HG03175 (cell line): ENCODE results near the gene IFITM2.
"Not testable (repeated sequence)": the region's sequence is repeated elsewhere in the genome, so short reads cannot be mapped to it uniquely, and the experiment has no call there.

Source experiments
- ATAC-seq: cut with Tn5 transposase; IDR thresholded peaks from one replicate; pipeline ENCODE4 v1.9.1; 2021; ENCODE audit warnings: mild to moderate bottlenecking, moderate library complexity; ENCODE audit not compliant: unreplicated experiment

IFITM2 gene

DNA sequence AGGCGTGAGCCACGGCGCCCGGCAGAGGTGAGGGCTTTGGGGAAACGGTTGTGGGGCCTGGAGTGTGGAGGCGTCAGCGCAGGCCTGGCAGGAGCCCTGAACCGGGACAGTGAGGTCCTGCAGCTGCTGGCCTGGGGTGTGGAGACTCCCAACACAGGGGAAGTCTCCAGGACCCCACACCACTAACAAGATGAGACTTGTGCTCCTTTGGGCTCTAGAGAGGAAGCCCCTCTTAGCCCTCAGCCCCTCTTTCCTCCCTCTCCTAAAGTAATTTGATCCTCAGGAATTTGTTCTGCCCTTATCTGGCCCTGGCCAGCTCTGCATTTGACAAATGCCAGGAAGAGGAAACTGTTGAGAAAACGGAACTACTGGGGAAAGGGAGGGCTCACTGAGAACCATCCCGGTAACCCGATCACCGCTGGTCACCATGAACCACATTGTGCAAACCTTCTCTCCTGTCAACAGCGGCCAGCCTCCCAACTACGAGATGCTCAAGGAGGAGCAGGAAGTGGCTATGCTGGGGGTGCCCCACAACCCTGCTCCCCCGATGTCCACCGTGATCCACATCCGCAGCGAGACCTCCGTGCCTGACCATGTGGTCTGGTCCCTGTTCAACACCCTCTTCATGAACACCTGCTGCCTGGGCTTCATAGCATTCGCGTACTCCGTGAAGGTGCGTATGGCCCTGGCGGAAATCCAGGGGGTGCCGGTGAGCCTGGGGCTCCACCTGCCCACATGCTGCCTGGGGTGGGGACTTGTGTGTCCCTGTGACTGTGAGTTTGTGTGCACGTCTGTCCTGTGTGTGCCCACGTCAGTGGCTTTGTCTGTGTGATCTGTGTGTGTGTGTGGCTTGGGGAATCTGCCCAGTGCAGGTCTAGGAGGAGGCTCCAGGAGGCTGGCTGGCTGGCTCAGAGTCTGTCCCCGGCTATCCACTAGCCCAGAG lies at the start of gene IFITM2:
TSS of gene IFITM2 (plus strand) at position 51 of the 943 bp plus-strand sequence. CDS start at position 428, 377 bp downstream.
- ATAC-seq: not testable (repeated sequence)

GRCh38 chr11:259413-259812 lies 48.2 kb upstream of the IFITM2 start:
- no peak for ATAC-seq

DNA sequence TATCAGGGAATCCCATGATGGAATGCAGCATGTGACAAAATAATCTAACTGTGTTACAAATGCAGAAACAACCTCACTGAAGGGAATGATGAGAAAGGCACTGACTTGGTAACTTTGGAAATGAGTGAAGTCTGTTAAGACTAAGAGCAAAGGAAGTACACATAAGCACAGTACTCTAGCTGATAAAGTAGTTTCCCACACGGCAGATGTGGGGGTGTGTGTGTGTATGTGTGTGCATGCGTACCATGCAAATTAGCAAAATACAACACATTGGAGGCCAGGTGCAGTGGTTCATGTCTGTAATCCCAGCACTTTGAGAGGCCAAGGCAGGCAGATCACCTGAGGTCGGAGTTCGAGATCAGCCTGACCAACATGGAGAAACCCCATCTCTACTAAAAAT lies 46.0 kb upstream of the IFITM2 start:
- ATAC-seq: no peak

DNA sequence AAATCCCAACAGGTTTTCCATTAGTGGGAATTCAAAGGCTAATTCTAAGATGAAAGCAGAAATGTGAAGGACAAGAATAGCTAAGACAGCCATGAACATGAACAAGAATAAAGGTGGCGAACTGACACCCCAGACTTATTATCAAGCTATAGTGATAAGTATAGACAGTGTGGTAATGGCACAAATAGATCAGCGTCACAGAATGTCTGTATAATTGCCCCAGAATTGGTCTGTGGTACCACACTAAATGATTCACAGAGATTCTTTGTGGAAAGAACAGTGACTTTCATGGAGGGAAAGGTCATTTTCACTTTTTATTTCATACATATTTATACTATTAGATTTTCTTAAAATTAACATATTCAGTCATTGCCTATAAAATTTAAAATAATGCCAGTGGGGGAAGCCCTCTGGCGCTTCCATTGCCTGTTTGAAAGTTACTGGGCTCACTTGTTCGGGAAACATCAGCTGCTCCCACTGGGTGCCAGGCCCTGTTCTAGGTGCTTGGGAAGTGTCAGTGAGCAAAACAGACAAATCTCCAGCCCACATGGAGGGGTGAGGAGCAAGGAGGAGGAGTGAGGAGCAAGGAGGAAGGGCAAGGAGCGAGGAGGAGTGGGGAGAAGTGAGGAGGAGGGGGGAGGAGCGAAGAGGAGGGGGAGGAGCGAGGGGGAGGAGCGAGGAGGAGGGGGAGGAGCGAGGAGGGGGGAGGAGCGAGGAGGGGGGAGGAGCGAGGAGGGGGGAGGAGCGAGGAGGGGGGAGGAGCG lies 40.8 kb upstream of the IFITM2 start:
- no peak for ATAC-seq

- ATAC-seq: no peak
These were observed 40.1 kb upstream of the IFITM2 start for GRCh38 chr11:267491-267994.

- peak; percentile 54 for ATAC-seq
These were observed 38.9 kb upstream of the IFITM2 start for GRCh38 chr11:268716-269145.

DNA sequence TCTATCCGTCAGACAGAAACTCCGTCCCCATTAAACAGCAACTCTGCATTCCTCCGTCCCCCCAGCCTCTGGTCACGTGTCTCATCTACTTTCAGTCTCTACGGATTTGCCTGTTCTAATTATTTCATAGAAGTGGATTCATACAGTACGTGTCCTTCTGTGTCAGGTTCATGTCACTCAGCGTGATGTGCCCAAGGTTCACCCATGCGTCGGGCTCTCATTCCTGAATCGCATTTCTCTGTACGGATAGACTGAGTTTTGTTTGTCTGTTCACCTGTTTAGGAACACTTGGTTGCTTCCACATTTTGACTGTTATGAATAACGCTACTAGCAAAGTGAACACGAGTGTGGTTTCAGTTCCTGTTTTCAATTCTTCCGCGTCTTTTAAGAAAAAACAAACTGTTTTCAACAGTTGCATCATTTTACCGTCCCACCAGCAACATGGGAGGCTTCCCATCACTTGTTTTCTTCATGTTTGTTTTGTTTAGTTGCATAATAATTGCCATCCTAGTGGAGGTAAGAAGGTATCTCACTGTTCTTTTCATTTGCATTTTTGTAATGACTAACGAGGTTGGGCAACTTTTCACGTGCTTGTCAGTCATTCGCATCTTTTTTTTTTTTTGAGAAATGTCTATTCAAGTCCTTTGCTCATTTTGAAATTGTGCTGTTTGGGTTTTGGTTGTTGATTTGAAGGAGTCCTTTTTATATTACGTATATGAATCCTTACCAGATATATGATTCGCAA lies 38.3 kb upstream of the IFITM2 start:
- ATAC-seq: peak; percentile 64

GRCh38 chr11:270451-271318 lies 36.9 kb upstream of the IFITM2 start:
- no peak for ATAC-seq

GRCh38 chr11:271319-271715 lies 36.3 kb upstream of the IFITM2 start:
- no peak for ATAC-seq

DNA sequence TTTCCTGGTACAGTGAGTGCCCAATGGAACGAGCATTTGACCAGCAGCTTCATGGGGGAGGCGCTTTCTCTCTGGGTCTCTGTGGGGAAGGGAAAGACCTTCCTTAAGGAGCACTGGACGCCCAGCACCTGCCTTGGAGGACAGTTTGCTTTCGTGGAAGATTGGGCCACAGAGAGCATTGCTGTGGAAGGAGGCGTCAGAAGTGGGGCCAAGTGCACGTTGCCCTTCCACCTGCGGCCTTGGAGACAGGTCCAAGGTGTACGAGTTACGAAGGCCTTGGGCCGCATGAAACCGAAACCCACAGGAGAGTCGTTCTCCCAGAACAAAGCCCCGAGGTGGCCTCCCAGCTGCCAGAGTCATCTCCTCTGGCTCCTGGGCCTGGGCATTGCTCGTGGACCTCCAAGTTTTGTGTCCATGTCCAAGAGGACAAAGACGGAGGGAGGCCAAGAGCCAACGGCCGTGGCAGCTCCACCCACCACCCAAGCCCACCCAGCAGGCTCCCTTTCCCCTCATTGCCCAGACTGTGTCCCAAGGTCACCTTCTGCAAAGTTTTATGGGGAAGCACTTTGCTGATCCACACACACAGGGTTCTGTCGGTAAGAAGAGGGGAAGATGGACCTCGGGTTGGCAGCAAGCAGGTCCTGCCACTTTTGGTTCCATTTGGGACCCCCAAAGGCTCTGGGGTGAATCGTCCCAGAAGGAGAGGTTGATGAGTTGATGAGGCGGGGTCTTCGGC lies 35.3 kb upstream of the IFITM2 start:
- ATAC-seq: no peak

GRCh38 chr11:272931-273198 lies 34.8 kb upstream of the IFITM2 start:
- ATAC-seq: no peak

- no peak for ATAC-seq
These were observed 31.4 kb upstream of the IFITM2 start for GRCh38 chr11:276219-276618.

- no peak for ATAC-seq
These were observed 29.3 kb upstream of the IFITM2 start, which contains the start of gene NLRP6 for GRCh38 chr11:278001-278951. Gene NLRP6 (plus strand): TSS chr11:278407. CDS start chr11:278570, 163 bp downstream.

- no peak for ATAC-seq
These were observed 28.3 kb upstream of the IFITM2 start for GRCh38 chr11:279040-279965.

- no peak for ATAC-seq
These were observed 27.5 kb upstream of the IFITM2 start for GRCh38 chr11:279966-280705.

- no peak for ATAC-seq
These were observed 26.7 kb upstream of the IFITM2 start for GRCh38 chr11:280706-281485.
